Dermis microvascular lymphatic vessel endothelial cell (primary cell): ENCODE results near the gene STARD9. TPM values are rescaled to one million over a fixed set of nuclear protein-coding genes. Genes with fewer than 3 reads are reported as not detected.
"Not testable (repeated sequence)": the region's sequence is repeated elsewhere in the genome, so short reads cannot be mapped to it uniquely, and the experiment has no call there.

Experiments used
- DNase-seq, 2 donors: peaks; one replicate each; pipeline versions ENCODE4 v3.0.0 to v3.0.0-alpha.2; 2010; ENCODE audit warnings: low read depth in 2 of 2
- total RNA-seq: library from RNA; depleted of rRNA; stranded (reverse); fragments of >200 nt; gene quantifications from 2 replicates; pipeline ENCODE4 v1.2.1, GENCODE V29; 2014

The STARD9 gene
- total RNA-seq, 1 donor from 2014 or later = 4.0 TPM

GRCh38 chr15:42623951-42624350 is 48.5 kb downstream of the STARD9 start:
- no peak for DNase-seq

GRCh38 chr15:42627485-42627884 is 52.1 kb downstream of the STARD9 start:
- no peak for DNase-seq

GRCh38 chr15:42628761-42629160 is 53.4 kb downstream of the STARD9 start:
- DNase-seq = no peak

- DNase-seq = no peak
These were observed 56.8 kb downstream of the STARD9 start for GRCh38 chr15:42632105-42632675.

GRCh38 chr15:42640109-42640508 is 64.7 kb downstream of the STARD9 start:
- DNase-seq = no peak

- DNase-seq = peak; percentile 81 to 82
These were observed 75.0 kb downstream of the STARD9 start for GRCh38 chr15:42650208-42651066.

GRCh38 chr15:42665827-42666226 is 90.4 kb downstream of the STARD9 start:
- DNase-seq = no peak

GRCh38 chr15:42667855-42668254 is 92.4 kb downstream of the STARD9 start:
- DNase-seq = no peak

GRCh38 chr15:42670451-42670850 is 95.0 kb downstream of the STARD9 start:
- DNase-seq = no peak

GRCh38 chr15:42672444-42672843 is 97.0 kb downstream of the STARD9 start:
- no peak for DNase-seq

- DNase-seq = no peak
These were observed 99.1 kb downstream of the STARD9 start for GRCh38 chr15:42674472-42674871.

- DNase-seq = no peak
These were observed 99.6 kb downstream of the STARD9 start for GRCh38 chr15:42675021-42675420.

GRCh38 chr15:42679285-42680141 is 104.1 kb downstream of the STARD9 start:
- peak in 1 of 2 donors; percentile 12 for DNase-seq

- not testable (repeated sequence) for DNase-seq
These were observed 104.7 kb downstream of the STARD9 start for GRCh38 chr15:42680142-42680482.

- no peak for DNase-seq
These were observed 105.7 kb downstream of the STARD9 start for GRCh38 chr15:42681119-42681518.

- DNase-seq = no peak
These were observed 110.9 kb downstream of the STARD9 start for GRCh38 chr15:42686281-42686680.

- DNase-seq = no peak
These were observed 112.3 kb downstream of the STARD9 start for GRCh38 chr15:42687740-42688139.

GRCh38 chr15:42688301-42688700 is 112.9 kb downstream of the STARD9 start:
- DNase-seq = no peak

GRCh38 chr15:42691308-42691707 is 115.9 kb downstream of the STARD9 start:
- DNase-seq = no peak

- no peak for DNase-seq
These were observed 116.4 kb downstream of the STARD9 start for GRCh38 chr15:42691770-42692169.

- DNase-seq = no peak
These were observed 117.1 kb downstream of the STARD9 start for GRCh38 chr15:42692536-42692935.

GRCh38 chr15:42692997-42693396 is 117.6 kb downstream of the STARD9 start:
- DNase-seq = no peak
